Mesenchymal stem cell (in vitro differentiated cells and primary cell): ENCODE results near the gene CUTC.

Experiments used
- DNase-seq: peaks from one replicate; pipeline ENCODE4 v3.0.0-alpha.2; 2013
- H2AFZ ChIP-seq: one replicate; pipeline ENCODE4 v1.6.1; 2013; ENCODE audit warnings: low read depth, mild to moderate bottlenecking, control low read depth, inconsistent platforms, low read length, moderate library complexity
- H2AK5ac ChIP-seq: 2 replicates; pipeline ENCODE4 v1.6.1; 2013; ENCODE audit warnings: low read length, moderate library complexity, mild to moderate bottlenecking, inconsistent platforms; ENCODE audit not compliant: severe bottlenecking
- H2BK120ac ChIP-seq: one replicate; pipeline ENCODE4 v1.6.1; 2013; ENCODE audit warnings: low read depth, mild to moderate bottlenecking, inconsistent platforms, low read length, moderate library complexity
- H2BK12ac ChIP-seq, 2 experiments: one replicate each; pipeline ENCODE4 v1.6.1; 2013; ENCODE audit warnings: inconsistent platforms in 2 of 2, low read length in 2 of 2, mild to moderate bottlenecking in 2 of 2, moderate library complexity in 2 of 2, control low read depth in 1 of 2
- H2BK15ac ChIP-seq: one replicate; pipeline ENCODE4 v1.6.1; 2013; ENCODE audit warnings: mild to moderate bottlenecking, low read depth, inconsistent platforms; ENCODE audit not compliant: poor library complexity, severe bottlenecking
- H2BK5ac ChIP-seq: 2 replicates; pipeline ENCODE4 v1.6.1; 2013; ENCODE audit warnings: low read depth, mild to moderate bottlenecking, low read length, control low read depth, inconsistent platforms; ENCODE audit not compliant: poor library complexity, severe bottlenecking
- H3K14ac ChIP-seq, 2 experiments: one replicate each; pipeline ENCODE4 v1.6.1; 2013; ENCODE audit warnings: inconsistent platforms in 2 of 2, low read length in 2 of 2, control low read depth in 1 of 2, mild to moderate bottlenecking in 1 of 2, moderate library complexity in 1 of 2
- H3K18ac ChIP-seq, 2 experiments: one replicate each; pipeline ENCODE4 v1.6.1; 2013; ENCODE audit warnings: inconsistent platforms in 2 of 2, low read length in 2 of 2, control low read depth in 1 of 2, low read depth in 1 of 2, mild to moderate bottlenecking in 1 of 2
- H3K23ac ChIP-seq, 2 experiments: one replicate each; pipeline ENCODE4 v1.6.1; 2013; ENCODE audit warnings: inconsistent platforms in 2 of 2, low read length in 2 of 2, mild to moderate bottlenecking in 2 of 2, moderate library complexity in 2 of 2, control low read depth in 1 of 2
- H3K27ac ChIP-seq: 2 replicates; pipeline ENCODE4 v1.5.1; 2013; ENCODE audit warnings: mild to moderate bottlenecking, moderate library complexity, low read length, control low read depth, inconsistent platforms; ENCODE audit not compliant: poor library complexity, severe bottlenecking
- H3K27me3 ChIP-seq, 2 experiments: 2 replicates each; pipeline versions ENCODE4 v1.6.1 to v1.7.0; 2013; ENCODE audit warnings: low read length in 2 of 2, mild to moderate bottlenecking in 2 of 2, moderate library complexity in 2 of 2, control low read depth in 1 of 2, inconsistent platforms in 1 of 2; ENCODE audit not compliant: control insufficient read depth in 1 of 2, insufficient read depth in 1 of 2
- H3K36me3 ChIP-seq, 2 experiments: 2 replicates each; pipeline versions ENCODE4 v1.6.1 to v1.7.0; 2013; ENCODE audit warnings: low read length in 2 of 2, control low read depth in 1 of 2, inconsistent platforms in 1 of 2, low read depth in 1 of 2, mild to moderate bottlenecking in 1 of 2; ENCODE audit not compliant: insufficient read depth in 2 of 2, control insufficient read depth in 1 of 2
- H3K4ac ChIP-seq, 2 experiments: one replicate each; pipeline ENCODE4 v1.6.1; 2013; ENCODE audit warnings: inconsistent platforms in 2 of 2, low read length in 2 of 2, mild to moderate bottlenecking in 2 of 2, moderate library complexity in 2 of 2, control low read depth in 1 of 2, low read depth in 1 of 2
- H3K4me1 ChIP-seq: 2 replicates; pipeline ENCODE4 v1.6.1; 2013; ENCODE audit warnings: low read depth, low read length, control low read depth; ENCODE audit not compliant: control insufficient read depth, insufficient read depth
- H3K4me2 ChIP-seq: 2 replicates; pipeline ENCODE4 v1.6.1; 2013; ENCODE audit warnings: low read length, mild to moderate bottlenecking, inconsistent platforms; ENCODE audit not compliant: poor library complexity, severe bottlenecking
- H3K4me3 ChIP-seq, 2 experiments: 2 replicates each; pipeline versions ENCODE4 v1.5.1 to v1.7.0; 2013; ENCODE audit warnings: low read length in 2 of 2, mild to moderate bottlenecking in 2 of 2, control low read depth in 1 of 2, low read depth in 1 of 2; ENCODE audit not compliant: insufficient read depth in 1 of 2
- H3K79me1 ChIP-seq: replicated peaks from 2 replicates; pipeline ENCODE4 v1.6.1; 2013; ENCODE audit warnings: mild to moderate bottlenecking, control low read depth, low read length, inconsistent platforms; ENCODE audit not compliant: poor library complexity, severe bottlenecking
- H3K9ac ChIP-seq: 2 replicates; pipeline ENCODE4 v1.7.0; 2013; ENCODE audit warnings: mild to moderate bottlenecking, low read length, moderate library complexity
- H3K9me3 ChIP-seq: 2 replicates; pipeline ENCODE4 v1.7.0; 2013; ENCODE audit warnings: mild to moderate bottlenecking, low read length; ENCODE audit not compliant: control insufficient read depth
- H4K8ac ChIP-seq: one replicate; pipeline ENCODE4 v1.6.1; 2013; ENCODE audit warnings: inconsistent platforms, mild to moderate bottlenecking, low read length, moderate library complexity
- H4K91ac ChIP-seq: one replicate; pipeline ENCODE4 v1.6.1; 2013; ENCODE audit warnings: mild to moderate bottlenecking, low read length, inconsistent platforms
- WGBS: methylation state at CpG from one replicate; pipeline ENCODE4 v1.1.7; 2013; ENCODE audit warnings: mixed read lengths; 5-methylcytosine and 5-hydroxymethylcytosine counted together

CUTC gene

DNA sequence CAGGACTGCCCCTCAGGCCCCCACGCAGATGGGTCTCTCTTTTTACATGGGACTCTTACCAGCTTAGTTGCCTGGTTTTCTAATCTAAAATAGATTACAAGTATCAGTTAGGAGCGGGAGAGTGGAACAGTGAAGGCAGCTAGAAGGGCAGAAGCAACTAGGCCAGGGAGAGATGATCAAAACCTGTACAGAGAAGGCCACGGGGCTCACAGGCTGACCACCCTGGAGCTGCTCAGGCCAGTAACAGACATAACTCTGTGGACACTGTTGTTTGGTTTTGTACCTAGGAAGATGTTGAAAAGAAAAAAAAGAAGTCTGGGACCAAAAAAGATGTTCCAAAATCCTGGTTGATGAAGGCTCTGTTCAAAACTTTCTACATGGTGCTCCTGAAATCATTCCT, 66.9 kb downstream of the CUTC start:
- Histone ChIP-seq H3K4me3 (no peak overlapping the region), H2AK5ac (no peak overlapping the region), H2BK12ac (no peak overlapping the region), H3K23ac (no peak overlapping the region), H3K4ac (no peak overlapping the region), H2BK15ac (no peak overlapping the region), H2AFZ (no peak overlapping the region), H4K91ac (no peak overlapping the region), H3K9ac (no peak overlapping the region), H3K4me2 (no peak overlapping the region), H3K27me3 (no peaks in the 10 kb centered on the region), H4K8ac (no peak overlapping the region), H3K9me3 (no peaks in the 10 kb centered on the region), H3K27ac (no peak overlapping the region), H3K18ac (no peak overlapping the region), H3K79me1 (no peaks in the 10 kb centered on the region), H3K36me3 (peaks cover 0 to 6% of the 10 kb centered on the region in 2 experiments), H3K14ac (no peak overlapping the region), H2BK5ac (no peak overlapping the region), H2BK120ac (no peak overlapping the region), H3K4me1 (no peaks in the 10 kb centered on the region)
- 92% methylated on average over 3 of the region's 3 CpGs for WGBS
- no peak for DNase-seq

DNA sequence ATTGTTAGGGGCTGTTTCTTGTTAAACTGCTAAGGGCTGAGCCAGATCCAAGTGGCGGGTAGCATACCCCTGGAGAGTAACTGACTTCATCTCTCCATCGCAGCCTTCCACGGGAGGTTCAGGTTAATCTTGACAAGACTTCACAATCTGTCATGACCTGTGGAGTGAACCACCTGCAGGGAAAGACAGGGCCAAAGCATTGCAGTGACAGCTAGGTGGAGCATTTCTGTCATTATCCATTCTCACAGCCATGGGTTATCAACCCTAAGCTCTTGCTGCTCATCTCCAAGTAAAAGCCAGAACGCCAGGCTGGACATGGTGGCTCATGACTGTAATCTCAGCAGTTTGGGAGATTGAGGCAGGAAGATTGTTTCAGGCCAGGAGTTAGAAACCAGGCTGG, 67.6 kb downstream of the CUTC start:
- Histone ChIP-seq H2BK12ac (no peak overlapping the region), H4K91ac (no peak overlapping the region), H2BK5ac (no peak overlapping the region), H3K27me3 (no peaks in the 10 kb centered on the region), H3K79me1 (no peaks in the 10 kb centered on the region), H3K9me3 (no peaks in the 10 kb centered on the region), H3K4me2 (no peak overlapping the region), H3K18ac (no peak overlapping the region), H2BK120ac (no peak overlapping the region), H4K8ac (no peak overlapping the region), H3K27ac (no peak overlapping the region), H3K4me3 (no peak overlapping the region), H2AK5ac (no peak overlapping the region), H3K9ac (no peak overlapping the region), H2AFZ (no peak overlapping the region), H3K4me1 (no peaks in the 10 kb centered on the region), H3K4ac (no peak overlapping the region), H2BK15ac (no peak overlapping the region), H3K23ac (no peak overlapping the region), H3K14ac (no peak overlapping the region), H3K36me3 (peaks cover 0 to 2% of the 10 kb centered on the region in 2 experiments)
- DNase-seq, result no peak
- WGBS, result 89% methylated on average over 4 of the region's 4 CpGs

DNA sequence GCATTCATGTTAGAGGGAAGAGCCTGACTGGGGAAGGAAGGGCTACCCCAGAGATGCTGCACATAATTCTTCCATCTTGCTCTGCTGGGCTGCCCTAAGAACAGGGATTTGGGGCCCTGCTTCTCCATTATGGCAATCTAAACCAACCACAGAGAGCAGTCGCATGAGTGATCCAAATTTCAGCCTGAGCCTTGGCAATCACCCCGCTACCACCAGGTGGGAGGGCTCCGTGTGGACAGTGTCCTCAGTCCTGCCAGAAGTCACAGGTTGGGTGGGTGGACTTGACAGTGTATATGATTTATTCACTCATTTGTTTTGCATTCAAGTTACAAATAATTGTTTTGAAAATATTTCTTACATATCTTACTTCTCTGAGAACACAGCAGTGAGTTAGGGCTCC, 72.4 kb downstream of the CUTC start:
- Histone ChIP-seq H3K4me2 (no peak overlapping the region), H3K27me3 (no peaks in the 10 kb centered on the region), H3K9ac (no peak overlapping the region), H3K14ac (no peak overlapping the region), H3K4me1 (no peaks in the 10 kb centered on the region), H3K27ac (no peak overlapping the region), H4K8ac (no peak overlapping the region), H3K9me3 (no peaks in the 10 kb centered on the region), H2BK12ac (no peak overlapping the region), H3K18ac (no peak overlapping the region), H2BK5ac (no peak overlapping the region), H2AFZ (no peak overlapping the region), H3K23ac (no peak overlapping the region), H2BK120ac (no peak overlapping the region), H3K79me1 (no peaks in the 10 kb centered on the region), H2BK15ac (no peak overlapping the region), H2AK5ac (no peak overlapping the region), H3K36me3 (peaks cover 0 to 5% of the 10 kb centered on the region in 2 experiments), H4K91ac (no peak overlapping the region), H3K4me3 (no peak overlapping the region), H3K4ac (no peak overlapping the region)
- WGBS, result 92% methylated on average over 2 of the region's 3 CpGs
- DNase-seq, result no peak

DNA sequence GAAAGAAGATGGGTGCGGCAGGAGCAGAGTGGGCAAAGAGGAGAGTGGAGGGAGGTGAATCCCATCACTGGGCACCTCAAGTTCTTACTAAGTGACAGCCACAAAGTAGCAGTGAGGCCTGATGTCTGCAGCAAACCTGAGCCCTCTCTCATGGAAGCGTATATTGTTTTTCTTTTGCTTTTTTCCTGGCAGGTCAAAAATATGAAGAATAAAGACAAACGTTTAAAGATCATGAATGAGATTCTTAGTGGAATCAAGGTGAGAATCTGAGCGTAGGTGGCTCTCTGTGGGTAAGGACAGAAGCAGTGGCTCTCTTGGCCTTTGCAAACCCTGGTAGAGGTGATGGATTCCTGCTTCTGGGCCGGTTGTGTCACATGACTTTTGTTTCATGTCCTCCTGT, 73.2 kb downstream of the CUTC start:
- Histone ChIP-seq H3K79me1 (no peaks in the 10 kb centered on the region), H3K36me3 (peaks cover 0 to 5% of the 10 kb centered on the region in 2 experiments), H3K27ac (no peak overlapping the region), H4K91ac (no peak overlapping the region), H2BK12ac (no peak overlapping the region), H3K27me3 (no peaks in the 10 kb centered on the region), H2BK120ac (no peak overlapping the region), H3K4me2 (no peak overlapping the region), H2BK15ac (no peak overlapping the region), H4K8ac (no peak overlapping the region), H2BK5ac (no peak overlapping the region), H3K14ac (no peak overlapping the region), H3K9me3 (no peaks in the 10 kb centered on the region), H2AK5ac (no peak overlapping the region), H3K9ac (no peak overlapping the region), H3K4me3 (no peak overlapping the region), H3K4me1 (no peaks in the 10 kb centered on the region), H3K18ac (no peak overlapping the region), H3K4ac (no peak overlapping the region), H3K23ac (no peak overlapping the region), H2AFZ (no peak overlapping the region)
- DNase-seq, result no peak
- 91% methylated on average over 4 of the region's 5 CpGs for WGBS
